Activated CD4-positive, CD25-positive, alpha-beta regulatory T cell (primary cell): ENCODE measurements around the gene CFAP97D1.
"Not testable (repeated sequence)": the region's sequence is repeated elsewhere in the genome, so short reads cannot be mapped to it uniquely, and the experiment has no call there.

Experiments used
- DNase-seq, 4 experiments: peaks; one replicate each; lab custom pipeline; 2025; lab: John Stamatoyannopoulos, UW

CFAP97D1 gene

DNA sequence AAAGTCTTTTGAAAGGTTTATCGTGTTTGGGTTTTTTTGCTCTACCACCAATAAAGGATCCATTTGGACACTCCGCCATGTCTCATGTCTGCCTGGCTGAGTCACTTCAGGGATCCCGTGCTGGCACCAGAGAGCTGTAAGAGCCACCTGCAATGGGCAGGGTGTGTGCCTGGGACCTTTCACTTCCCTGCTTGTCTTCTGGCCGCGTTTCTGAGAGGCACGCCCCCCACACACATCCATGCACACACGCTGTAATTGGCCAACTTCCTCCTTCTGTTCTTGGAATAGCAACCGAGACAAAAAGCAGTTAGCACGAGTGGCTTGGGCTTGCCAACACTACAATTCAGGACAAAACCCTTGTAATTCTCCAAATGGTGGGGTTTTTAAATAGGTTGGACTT lies 11.9 kb upstream of the CFAP97D1 start:
- no peak for DNase-seq

DNA sequence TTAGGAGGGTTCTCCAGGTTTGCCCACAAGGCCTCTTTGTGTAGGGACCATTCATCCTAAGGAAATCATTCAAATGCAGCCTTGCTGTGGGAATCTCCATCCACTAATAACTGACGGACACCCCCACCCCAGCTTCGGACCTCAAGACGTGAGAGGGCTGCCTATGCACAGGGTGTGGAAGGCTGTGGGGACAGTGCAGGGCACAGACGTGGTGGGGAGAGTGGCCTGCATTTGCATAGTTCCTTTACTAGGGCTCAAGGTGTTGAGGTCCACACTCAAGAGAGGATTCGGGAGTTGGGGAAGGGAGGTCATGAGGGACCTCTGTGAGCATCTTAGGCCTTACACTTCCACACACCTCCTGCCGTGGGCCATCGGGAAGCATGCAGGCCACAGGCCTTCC lies 11.3 kb upstream of the CFAP97D1 start:
- DNase-seq, result no peak

DNA sequence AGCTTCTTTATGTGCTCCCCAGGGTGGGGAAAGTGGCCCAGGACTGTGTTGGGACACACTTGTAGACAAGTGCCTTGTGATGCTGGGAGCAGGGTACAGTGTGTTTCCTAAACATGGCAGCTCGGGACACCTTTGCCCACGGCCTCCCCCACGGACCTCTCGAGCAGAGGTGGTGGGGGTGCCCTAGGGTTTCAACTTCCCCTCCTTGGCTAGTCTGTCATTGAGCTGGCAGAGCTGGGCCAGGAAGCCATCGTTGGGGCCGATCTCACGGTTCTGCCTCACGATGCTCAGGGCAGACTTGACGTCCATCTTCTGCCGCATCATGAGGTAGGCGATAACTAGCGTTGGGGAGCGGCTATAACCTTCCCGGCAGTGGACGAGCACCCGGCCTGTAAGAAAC lies 10.8 kb upstream of the CFAP97D1 start:
- no peak for DNase-seq

DNA sequence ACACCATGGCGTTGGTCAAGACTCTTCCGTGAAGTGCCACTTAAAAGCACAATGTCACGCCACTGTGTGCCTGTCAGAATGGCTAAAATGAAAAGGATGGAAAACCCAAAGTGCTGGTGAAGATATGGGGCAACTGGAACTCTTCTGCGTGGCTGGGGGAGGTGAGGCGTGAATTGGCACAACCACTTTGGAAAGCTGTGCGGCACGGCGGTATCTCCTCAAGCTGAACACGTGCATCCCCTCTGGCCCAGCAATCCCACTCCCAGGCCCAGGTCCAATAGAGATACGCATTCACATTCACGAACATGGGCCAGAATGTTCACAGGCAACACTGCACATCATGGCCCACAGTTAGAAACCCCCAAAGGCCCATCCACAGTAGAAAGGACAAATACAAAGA lies 10.4 kb upstream of the CFAP97D1 start:
- no peak for DNase-seq

DNA sequence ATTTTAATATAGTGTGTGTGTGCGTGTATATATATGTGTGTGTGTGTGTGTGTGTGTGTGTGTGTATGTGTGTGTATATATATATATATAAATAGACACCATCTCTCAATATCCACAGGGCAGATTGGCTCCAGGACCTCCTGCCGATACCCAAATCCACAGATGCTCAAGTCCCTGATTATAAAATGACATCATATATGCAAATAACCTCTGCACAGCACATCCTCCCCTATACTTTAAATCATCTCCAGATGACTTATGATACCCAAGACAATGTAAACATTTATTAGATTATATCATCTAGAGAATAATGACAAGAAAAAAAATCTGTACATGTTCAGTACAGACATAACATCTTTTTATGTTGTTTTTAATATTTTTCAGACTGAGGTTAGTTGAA lies 9.3 kb upstream of the CFAP97D1 start:
- no peak for DNase-seq

DNA sequence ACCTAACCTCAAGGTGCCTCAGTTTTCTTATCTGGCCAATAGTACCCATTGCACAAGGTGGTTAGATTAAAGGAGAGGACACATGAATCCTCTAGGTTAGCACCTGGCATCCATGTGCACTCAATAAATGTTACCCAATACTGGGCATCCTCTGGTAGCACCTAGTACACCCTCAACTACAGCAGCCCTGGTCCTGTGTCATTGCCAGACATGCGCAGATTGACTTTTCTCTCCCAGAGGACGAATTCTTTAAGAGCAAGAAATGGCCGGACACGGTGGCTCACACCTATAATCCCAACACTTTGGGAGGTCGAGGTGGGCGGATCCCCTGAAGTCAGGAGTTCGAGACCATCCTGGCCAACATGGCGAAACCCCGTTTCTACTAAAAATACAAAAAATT lies 8.8 kb upstream of the CFAP97D1 start:
- DNase-seq, result no peak

DNA sequence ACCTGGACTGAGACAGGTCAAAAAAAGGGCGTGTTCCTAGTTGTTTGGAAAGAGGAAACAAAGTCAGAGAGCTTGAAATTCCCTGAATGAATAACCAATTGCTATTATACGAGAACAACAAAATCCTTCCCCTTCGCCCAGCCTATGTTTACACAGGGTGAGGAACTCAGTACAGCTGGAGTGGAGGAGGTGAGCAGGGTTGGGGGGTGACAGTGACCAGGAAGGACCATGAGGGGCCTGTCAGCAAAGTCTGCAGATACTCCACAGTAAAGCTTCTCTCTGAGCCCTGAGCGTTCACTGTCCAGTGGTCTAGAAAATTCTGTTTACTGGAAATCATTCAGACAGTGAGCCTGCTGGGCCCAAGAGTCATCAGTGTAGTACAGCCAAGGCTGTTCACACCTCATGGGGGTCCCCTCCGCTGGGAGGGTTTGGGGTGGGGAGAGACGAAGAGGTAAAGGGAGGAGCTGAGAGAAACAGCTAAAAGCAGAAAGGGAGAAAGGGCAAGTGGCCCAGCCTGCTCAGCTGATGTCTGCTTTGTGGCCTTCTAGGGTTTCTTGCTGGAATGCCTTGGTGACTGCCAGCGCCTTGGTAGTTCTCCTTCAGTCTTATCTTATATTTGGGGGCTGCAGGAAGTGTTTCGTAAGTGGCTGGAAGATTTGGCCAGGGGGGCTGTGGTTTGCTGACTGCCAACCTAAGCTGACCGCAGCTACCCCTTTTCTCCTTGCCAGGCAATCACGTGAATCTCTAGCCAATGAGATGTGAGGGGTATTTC lies 7.2 kb upstream of the CFAP97D1 start:
- DNase-seq, result no peak

DNA sequence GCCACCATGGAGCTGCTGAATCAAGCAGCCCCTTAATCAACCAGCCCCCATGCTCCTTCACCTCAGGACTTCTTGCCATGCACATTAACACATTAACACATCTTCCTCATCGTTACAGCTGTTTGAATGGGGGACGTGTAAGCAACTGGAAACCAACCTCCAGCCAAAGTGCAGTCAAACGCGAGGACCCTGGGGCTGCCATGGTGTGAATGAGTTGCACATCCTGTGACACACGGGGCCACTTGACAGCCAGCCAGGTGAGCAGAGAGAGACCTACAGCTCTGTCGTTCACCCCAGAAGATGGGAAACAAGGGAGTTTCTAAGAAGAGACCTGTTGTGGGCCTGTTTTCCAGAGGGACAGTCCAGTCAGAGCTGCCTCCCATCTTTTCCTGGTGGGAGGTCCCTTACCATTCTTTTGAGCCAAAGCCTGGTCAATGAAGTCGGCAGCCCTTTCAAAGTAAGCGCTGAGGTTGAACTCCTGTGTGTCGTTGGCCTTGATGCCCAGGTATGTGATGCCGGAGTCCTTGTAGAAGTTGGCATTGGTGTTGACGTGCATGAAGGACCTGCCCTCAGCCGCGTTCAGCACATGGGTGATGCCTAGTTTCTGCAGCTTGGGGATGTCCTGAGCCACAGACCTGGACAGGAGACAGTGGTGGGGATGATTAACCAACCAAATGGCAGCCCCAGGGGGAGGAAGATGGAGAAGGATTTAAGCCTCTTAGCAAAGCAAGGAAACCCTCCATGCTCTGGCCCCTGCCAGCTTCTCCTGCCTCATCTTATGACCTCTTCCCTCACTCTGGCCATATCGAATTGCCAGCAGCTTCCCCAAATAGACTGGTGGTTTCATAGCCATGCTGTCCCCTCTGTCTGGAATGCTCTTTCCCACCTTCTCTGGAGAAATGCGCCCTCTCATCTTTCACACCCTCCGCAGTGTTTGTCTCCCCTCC lies 5.7 kb upstream of the CFAP97D1 start:
- no peak for DNase-seq

DNA sequence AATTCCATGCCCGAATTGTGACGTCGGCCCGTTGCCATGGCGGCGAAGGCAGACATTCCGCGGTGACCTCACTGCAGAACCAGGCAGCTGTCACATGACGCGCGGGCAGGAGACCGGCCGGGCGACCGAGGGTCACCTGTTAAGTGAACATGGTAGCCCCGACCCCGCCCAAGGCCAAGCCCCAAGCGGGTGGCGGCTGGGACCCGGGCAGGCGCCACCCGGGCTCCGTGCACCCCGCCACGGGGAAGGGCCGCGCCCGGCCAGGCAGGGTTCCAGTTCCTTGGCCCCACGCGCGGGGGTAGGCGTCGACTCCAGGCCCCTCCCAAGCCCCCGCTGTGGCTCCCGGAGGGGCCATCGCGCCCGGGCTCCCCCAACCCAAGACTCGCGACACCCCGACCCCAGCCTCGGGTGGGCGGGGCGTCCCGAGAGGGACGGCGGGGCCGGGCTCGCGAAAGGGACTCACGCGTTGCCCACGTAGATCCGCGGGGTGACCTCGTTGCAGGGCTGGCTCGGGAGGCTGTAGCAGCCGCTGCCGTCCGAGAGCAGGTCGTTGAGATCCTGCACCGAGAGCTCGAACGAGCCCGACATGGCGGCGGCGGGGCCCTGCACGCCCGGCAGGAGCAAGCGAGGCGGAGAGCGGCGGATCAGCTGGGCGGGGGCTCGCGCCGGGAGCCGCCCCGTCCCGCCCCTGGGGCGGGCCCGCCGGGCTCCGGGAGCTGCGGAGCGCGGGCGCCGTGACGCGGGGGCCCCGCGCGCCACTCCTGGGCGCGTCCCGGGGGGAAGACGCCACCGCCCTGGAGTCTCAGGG lies 1.7 kb upstream of the CFAP97D1 start, which contains the start of gene DUSP3:
Gene DUSP3 (minus strand): TSS at position 641 of the 808 bp plus-strand sequence. CDS start 53 bp downstream, at position 588.
- DNase-seq, result peak; percentile 25 to 62 (median 48)

DNA sequence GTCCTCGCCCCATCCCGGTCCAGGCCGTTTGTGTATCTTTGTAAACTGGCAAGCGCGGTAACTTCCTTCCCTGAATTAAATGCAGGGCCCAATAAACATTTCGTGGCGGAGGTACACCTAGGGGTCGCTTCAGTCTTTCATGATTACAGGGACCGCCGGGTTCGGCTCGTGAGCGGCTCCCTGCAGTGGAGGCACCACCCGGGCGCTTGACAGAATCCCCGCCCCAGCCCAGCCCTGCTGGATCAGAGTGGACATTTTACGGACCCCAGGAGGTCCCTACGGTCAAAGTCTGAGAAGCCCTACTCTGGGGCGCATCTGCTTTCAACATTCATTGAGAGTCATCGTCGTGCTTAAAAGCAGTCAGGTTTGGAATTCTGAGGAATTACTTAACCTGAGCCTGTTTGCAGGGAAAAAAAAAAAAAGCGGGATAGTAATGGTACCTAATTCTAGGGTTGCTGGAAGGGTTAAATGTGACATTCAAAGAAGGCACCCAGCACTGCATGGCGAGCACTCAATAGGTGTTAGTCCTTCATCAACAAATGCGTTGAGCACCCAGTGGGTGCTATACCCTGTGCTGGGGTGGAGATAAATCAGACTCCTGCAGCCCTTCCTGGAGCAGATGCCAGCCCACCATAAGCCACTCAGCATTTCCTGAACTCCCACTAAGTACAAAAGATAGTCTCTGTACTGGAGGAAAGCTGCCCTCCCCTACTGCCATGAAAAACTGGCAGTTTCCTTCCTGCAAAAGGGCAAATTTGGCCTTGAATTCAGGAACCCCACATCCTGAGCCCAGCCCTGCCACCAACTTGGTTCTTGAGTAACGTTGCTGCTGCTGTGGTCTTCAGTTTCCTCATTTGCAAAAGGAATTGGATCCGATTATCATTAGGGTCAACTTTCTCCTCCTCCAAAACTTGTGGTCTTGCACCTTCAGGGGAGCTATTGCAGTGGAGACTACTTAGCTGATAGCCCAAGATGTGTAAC lies 800 bp upstream of the CFAP97D1 start:
- DNase-seq, result no peak

DNA sequence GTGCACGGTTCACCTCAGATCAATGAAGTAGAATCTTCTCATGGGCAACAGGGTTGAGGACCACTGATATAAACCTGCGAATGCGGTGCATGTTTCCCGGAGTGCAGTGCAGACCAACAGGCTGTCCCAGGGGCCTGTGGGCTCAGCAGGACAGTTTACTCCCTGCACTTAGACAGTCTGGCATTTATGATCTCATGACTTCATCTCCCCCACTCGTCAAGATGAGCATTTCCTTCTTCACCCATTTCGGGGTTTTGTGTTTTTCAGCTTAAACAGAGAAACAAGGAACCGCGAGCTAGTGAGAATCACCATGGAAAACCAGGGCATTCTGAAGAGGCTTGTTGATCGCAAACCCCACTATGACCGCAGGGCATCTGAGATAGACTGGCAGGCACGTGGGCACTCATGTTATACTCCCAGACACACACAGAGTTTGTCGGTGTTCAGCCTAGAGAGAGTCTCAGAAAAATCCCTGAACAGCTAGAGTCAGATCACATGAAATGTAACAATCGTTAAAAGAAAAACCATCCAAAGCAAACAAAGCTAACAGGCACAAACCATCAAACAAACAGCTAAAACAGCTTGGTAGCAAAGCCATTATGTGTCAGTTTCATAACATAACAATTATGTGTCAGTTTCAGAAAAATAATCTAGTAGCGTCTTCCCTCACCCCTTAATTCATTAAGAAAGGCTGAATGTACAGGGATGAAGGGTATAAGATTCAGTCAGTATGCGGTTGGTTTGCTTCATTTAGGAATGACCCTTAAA lies 2.9 kb downstream of the CFAP97D1 start:
- DNase-seq, result no peak

DNA sequence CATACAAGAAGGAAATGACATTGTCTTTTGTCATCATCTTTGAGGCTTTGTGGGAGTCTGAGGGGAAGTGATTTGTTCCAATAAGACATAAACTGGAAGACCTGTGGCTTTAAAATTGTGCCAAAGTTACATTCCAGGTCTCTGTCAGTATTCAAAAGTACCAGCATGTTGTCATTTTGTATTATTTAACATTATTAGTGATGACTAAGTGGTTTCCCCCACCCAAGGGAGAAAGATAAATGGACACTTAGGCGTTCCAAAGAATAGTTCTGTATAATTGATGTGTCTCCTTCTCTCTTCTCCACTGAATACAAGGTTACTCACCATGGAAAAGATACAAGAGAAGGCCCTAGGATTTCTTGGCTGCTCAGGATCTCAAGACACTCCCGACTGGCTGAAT lies 3.8 kb downstream of the CFAP97D1 start:
- no peak for DNase-seq

DNA sequence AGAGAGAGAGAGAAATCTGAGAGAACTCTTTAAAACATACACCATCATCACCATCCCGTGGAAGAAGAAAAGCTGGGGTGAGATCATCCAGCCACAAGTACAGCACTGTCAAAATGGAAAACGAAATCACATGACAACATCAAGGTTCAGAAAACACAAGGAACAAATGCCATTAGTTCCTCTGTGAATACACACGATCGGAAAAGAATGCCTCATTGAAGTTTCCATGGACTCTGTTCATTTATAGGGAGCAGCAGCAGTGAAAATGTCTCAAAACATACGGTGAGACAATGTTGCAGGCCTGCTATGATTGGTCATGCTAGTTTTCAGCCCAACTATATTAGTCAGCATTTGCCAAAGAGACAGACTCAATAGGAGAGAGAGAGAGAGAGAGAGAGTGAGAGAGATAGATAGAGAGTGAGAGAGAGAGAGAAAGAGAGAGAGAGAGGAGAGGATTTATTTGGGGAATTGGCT lies 4.4 kb downstream of the CFAP97D1 start:
- DNase-seq, result no peak

DNA sequence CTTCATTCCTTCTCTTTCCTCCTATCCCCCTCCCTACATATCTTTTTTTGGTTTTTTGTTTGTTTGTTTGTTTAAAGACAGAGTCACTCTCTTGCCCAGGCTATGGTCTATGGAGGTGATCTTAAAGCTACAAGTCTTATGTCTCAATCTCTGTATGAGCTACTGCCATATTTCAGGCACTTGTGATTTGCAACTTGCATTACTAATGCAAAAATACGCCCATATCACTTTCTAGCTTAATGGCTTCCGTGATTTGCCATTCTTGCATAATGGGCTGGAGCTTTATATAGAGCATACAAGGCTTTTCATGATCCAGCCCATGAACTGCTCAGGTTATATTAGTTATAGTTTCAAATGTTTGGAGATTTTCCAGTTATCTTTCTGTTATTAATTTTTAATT lies 7.5 kb downstream of the CFAP97D1 start:
- no peak for DNase-seq

DNA sequence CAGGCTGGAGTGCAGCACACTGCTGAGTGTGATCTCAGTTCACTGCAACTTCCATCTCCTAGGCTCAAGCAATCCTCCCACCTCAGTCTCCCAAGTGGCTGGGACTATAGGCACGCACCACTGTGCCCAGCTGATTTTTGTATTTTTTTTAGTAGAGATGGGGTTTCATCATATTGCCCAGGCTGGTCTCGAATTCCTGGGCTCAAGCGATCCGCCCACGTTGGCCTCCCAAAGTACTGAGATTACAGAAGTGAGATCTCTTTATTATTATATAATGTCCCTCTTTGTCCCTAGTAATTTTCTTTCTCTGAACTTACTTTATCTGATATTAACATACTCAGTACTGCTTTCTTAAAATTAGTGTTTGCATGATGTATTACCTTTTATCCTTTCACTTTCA lies 8.3 kb downstream of the CFAP97D1 start:
- DNase-seq, result no peak

DNA sequence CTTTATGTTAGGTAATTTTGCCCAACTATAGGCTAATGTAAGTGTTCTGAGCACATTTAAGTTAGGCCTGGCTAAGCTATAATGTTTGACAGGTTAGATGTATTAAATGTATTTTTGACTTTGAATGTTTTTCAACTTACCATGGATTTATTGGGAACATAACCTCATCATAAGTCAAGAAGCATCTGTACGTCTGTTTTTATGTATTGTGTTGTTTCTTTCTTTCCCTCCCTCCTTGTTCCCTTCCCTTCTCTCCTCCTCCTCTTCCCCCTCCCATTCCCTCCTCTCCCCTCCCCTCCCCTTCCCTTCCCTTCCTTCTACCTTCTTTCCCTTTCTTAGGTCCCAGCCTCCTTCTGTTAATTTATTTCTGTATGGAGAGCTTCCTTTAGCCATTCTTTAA lies 9.2 kb downstream of the CFAP97D1 start:
- DNase-seq, result no peak

DNA sequence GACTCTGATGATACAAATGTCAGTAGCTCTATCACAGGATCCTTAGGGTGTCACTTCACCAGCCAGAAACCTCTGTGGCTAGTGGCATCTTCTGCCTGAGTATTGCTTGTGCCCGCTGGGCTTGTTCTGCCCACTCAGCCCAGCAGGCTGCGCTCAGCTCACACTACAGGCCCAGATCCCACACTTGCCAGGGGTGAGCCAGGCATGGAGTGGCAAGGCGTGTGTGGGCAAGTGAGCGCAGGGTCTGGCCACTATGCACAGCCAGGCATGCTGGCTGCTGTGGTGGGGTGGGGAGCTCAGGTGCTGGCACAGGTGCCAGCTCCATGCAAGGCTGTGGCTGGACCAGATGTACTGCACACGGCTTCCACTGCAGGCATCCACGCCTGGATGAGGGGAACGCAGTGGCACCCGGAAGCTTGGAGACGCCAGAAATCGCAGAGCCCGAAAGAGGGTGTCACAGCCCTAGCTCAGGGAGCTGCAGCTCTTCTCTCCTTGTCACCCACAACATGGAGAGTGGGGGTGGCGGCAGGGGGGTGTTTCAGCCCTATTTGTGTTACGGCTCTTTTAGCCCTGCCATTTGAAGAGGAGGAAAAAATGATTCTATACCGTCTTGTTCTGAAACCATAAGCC lies 10.2 kb downstream of the CFAP97D1 start:
- DNase-seq, result no peak

DNA sequence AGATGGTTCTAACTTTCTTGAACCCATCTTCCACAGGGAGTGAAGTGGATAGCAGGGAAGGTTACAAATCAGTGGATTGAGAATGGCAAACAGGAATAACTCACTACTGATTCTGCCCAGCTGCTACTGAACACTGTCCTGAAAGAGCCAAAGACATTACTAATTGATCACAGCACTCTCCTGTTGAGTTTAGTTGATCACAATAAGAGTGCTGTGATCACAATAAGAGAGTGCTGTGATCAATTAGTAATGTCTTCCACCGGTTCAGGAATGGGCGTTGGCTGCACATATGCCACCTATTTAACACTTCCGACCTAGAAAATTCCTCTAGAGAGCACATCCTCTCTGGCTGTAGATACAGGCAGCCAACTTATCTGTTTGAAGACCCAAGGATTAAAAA lies 11.4 kb downstream of the CFAP97D1 start:
- DNase-seq, result no peak

DNA sequence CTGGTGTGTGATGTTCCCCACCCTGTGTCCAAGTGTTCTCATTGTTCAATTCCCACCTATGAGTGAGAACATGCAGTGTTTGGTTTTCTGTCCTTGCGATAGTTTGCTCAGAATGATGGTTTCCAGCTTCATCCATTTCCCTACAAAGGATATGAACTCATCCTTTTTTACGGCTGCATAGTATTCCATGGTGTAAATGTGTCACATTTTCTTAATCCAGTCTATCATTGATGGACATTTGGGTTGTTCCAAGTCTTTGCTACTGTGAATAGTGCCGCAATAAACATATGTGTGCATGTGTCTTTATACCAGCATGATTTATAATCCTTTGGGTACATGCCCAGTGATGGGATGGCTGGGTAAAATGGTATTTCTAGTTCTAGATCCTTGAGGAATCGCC lies 12.4 kb downstream of the CFAP97D1 start:
- DNase-seq, result not testable (repeated sequence)

DNA sequence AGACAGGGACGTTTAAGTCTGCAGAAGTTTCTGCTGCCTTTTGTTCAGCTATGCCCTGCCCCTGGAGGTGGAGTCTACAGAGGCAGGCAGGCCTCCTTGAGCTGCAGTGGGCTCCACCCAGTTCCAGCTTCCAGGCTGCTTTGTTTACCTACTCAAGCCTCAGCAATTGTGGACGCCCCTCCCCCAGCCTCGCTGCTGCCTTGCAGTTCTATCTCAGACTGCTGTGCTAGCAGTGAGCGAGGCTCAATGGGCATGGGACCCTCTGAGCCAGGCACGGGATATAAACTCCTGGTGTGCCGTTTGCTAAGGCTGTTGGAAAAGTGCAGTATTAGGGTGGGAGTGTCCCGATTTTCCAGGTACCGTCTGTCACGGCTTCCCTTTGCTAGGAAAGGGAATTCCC lies 17.8 kb downstream of the CFAP97D1 start:
- not testable (repeated sequence) for DNase-seq
